Mucosa of descending colon (tissue), 3 donors: Measurements from ENCODE around the gene NSMF. TPM values are rescaled to one million over a fixed set of nuclear protein-coding genes. Genes with fewer than 3 reads are reported as not detected.

Experiments
- ATAC-seq: fragments of 200-7000 bp; cut with Tn5 transposase; one replicate; pipeline ENCODE4 v1.9.1; 2020; ENCODE audit warnings: mild to moderate bottlenecking, moderate library complexity
- DNase-seq, 3 donors: peaks; one replicate each; pipeline ENCODE4 v3.0.0-alpha.2; 2020
- H3K36me3 ChIP-seq: fragments of 200-600 bp; one replicate; pipeline ENCODE4 v1.8.0; 2021; ENCODE audit warnings: low read depth, mild to moderate bottlenecking
- H3K4me1 ChIP-seq: fragments of 200-600 bp; one replicate; pipeline ENCODE4 v1.8.0; 2021; ENCODE audit warnings: low read depth, mild to moderate bottlenecking
- H3K4me3 ChIP-seq: fragments of 200-600 bp; one replicate; pipeline ENCODE4 v1.8.0; 2021; ENCODE audit warnings: mild to moderate bottlenecking
- H3K9me3 ChIP-seq: fragments of 200-600 bp; one replicate; pipeline ENCODE4 v1.8.0; 2021; ENCODE audit warnings: mild to moderate bottlenecking
- CTCF ChIP-seq: fragments of 200-600 bp; IDR thresholded peaks from one replicate; pipeline ENCODE4 v1.8.0; 2022; ENCODE audit warnings: antibody characterized with exemption, mild to moderate bottlenecking
- intact Hi-C, 2 donors: fragments of 100-400 bp; cut with DNase I in 1 of 2; cut with micrococcal nuclease in 1 of 2; formaldehyde crosslinking; loops; one replicate each; pipeline versions ENCODE4 v1.11.0 to v1.11.1; 2022; cut with DNase I, micrococcal nuclease
- total RNA-seq, 3 donors: library from RNA; stranded (reverse); fragmentation: NEBNext Ultra II Directional in 2 of 3; extraction: Animal tissue kit (Norgen Biotek cat#: 25700) in 2 of 3; gene quantifications; one replicate each; pipeline versions ENCODE4 v1.2.1 to v1.2.4, GENCODE V29; 2021 to 2023
- donor health status: DM: no; HTN: no; CAD: no; lungs with moderate emphysema.
- donor health status: DM: no; HTN: no; CAD: no.
- donor health status: DM: no; HTN: yes; CAD: no.

NSMF gene
- total RNA-seq, 3 donors from 2014 or later: 30.1 to 48.0 (median 43.4) TPM

GRCh38 chr9:137484551-137485315, 25.6 kb upstream of the NSMF start:
- TF ChIP-seq CTCF: no peak
- ATAC-seq (no peak), DNase-seq (peak in 2 of 3 donors; percentile 21 to 39)
- Histone ChIP-seq H3K9me3 (no peaks in the 10 kb centered on the region), H3K4me1 (peaks cover 5% of the 10 kb centered on the region), H3K36me3 (no peaks in the 10 kb centered on the region), H3K4me3 (no peak overlapping the region)
- intact Hi-C loops: no loop called here

GRCh38 chr9:137482094-137482781, 23.1 kb upstream of the NSMF start:
- intact Hi-C loops: no loop called here
- Histone ChIP-seq H3K36me3 (no peaks in the 10 kb centered on the region), H3K4me3 (no peak overlapping the region), H3K9me3 (no peaks in the 10 kb centered on the region), H3K4me1 (no peaks in the 10 kb centered on the region)
- DNase-seq: peak; percentile 24 to 50 (median 35)
- ATAC-seq: peak; percentile 40
- no peak for TF ChIP-seq CTCF

GRCh38 chr9:137480686-137481683, 21.9 kb upstream of the NSMF start:
- no peak for TF ChIP-seq CTCF
- no peak for ATAC-seq
- Histone ChIP-seq H3K4me3 (no peak overlapping the region), H3K9me3 (peaks cover 2% of the 10 kb centered on the region), H3K36me3 (no peaks in the 10 kb centered on the region), H3K4me1 (no peaks in the 10 kb centered on the region)
- peak in 2 of 3 donors; percentile 14 to 48 for DNase-seq
- intact Hi-C loops: no loop called here

GRCh38 chr9:137479892-137480685, 21.0 kb upstream of the NSMF start:
- Histone ChIP-seq H3K4me3 (no peak overlapping the region), H3K9me3 (peaks cover 11% of the 10 kb centered on the region), H3K4me1 (no peaks in the 10 kb centered on the region), H3K36me3 (no peaks in the 10 kb centered on the region)
- TF ChIP-seq CTCF: no peak
- peak in 1 of 3 donors; percentile 41 for DNase-seq
- intact Hi-C loops: no loop called here
- ATAC-seq: no peak
